Endothelial cell of umbilical vein (primary cell): ENCODE results near the gene FOXP1.

ENCODE experiments used
- CTCF ChIP-seq, 2 donors: IDR thresholded peaks; 1 replicate in 1 of 2; 2 replicates in 1 of 2; pipeline ENCODE4 v1.5.1; 2011; ENCODE audit warnings: low read length in 2 of 2, mild to moderate bottlenecking in 2 of 2, moderate library complexity in 2 of 2, control low read depth in 1 of 2, inconsistent platforms in 1 of 2, low read depth in 1 of 2; ENCODE audit not compliant: insufficient read depth in 1 of 2; ENCODE audit errors: extremely low read depth in 1 of 2
- EZH2 ChIP-seq: IDR thresholded peaks from 2 replicates; pipeline ENCODE4 v1.6.1; 2012; ENCODE audit warnings: borderline replicate concordance, low read depth, mild to moderate bottlenecking, moderate library complexity, low read length, inconsistent platforms; ENCODE audit not compliant: severe bottlenecking

- TF ChIP-seq CTCF (IDR thresholded peaks at IDR 0.05; ENCODE audit: extremely low read depth in 1 of 2, insufficient read depth in 1 of 2, low read depth in 1 of 2, low read length in 2 of 2) (no peak), EZH2 (no peak)
Measured at GRCh38 chr3:71070497-71071463, 512.7 kb downstream of the FOXP1 start.
